Testis (tissue), 3 donors: Measurements from ENCODE around the gene CCL24. TPM values are rescaled to one million over a fixed set of nuclear protein-coding genes. Genes with fewer than 3 reads are reported as not detected.
"Not testable (repeated sequence)": the region's sequence is repeated elsewhere in the genome, so short reads cannot be mapped to it uniquely, and the experiment has no call there.

Experiments
- DNase-seq: peaks from one replicate; pipeline ENCODE4 v3.0.0-alpha.2; 2019
- H3K27ac ChIP-seq, 2 donors: fragments of 200-600 bp; sonication (generic); one replicate each; pipeline ENCODE4 v1.5.1; 2019
- H3K27me3 ChIP-seq: fragments of 200-600 bp; sonication (generic); one replicate; pipeline ENCODE4 v1.5.1; 2019
- H3K36me3 ChIP-seq: fragments of 200-600 bp; sonication (generic); one replicate; pipeline ENCODE4 v1.5.1; 2017; ENCODE audit warnings: low read depth; ENCODE audit errors: missing control alignments
- H3K4me1 ChIP-seq: fragments of 200-600 bp; sonication (generic); one replicate; pipeline ENCODE4 v1.5.1; 2019
- H3K4me3 ChIP-seq, 2 donors: fragments of 200-600 bp; sonication (generic); one replicate each; pipeline ENCODE4 v1.5.1; 2017 to 2019
- H3K9me3 ChIP-seq: fragments of 200-600 bp; sonication (generic); one replicate; pipeline ENCODE4 v1.5.1; 2017
- POLR2A ChIP-seq: fragments of 450-650 bp; IDR thresholded peaks from one replicate; pipeline ENCODE4 v1.6.1; 2017; ENCODE audit warnings: antibody characterized with exemption, mild to moderate bottlenecking, moderate library complexity
- WGBS, 2 donors: methylation state at CpG; one replicate each; pipeline ENCODE4 v1.1.5; 2018; 5-methylcytosine and 5-hydroxymethylcytosine counted together
- intact Hi-C: fragments of 100-400 bp; cut with DNase I; formaldehyde crosslinking; loops from one replicate; pipeline ENCODE4 v1.15.1; 2023; ENCODE audit warnings: low total_unique reads
- polyA plus RNA-seq: library from polyadenylated mRNA; stranded (reverse); fragments of 350-450 nt; fragmentation: Illumina TruSeq; extraction: RNeasy Lipid Tissue Mini Kit (QIAGEN cat#74804); gene quantifications from one replicate; pipeline ENCODE4 v1.2.3, GENCODE V29; 2014; ENCODE audit warnings: low read depth, low replicate concordance; ENCODE audit not compliant: insufficient read depth
- total RNA-seq, 2 donors: library from RNA; depleted of rRNA; stranded (reverse); fragments of >200 nt; gene quantifications; one replicate each; pipeline ENCODE4 v1.2.3, GENCODE V29; 2016
- TF ChIP-seq, protein P1 (sequence below), 3 experiments: fragments of 450-650 bp in 2 of 3; fragments of 200-600 bp in 1 of 3; sonication (generic) in 1 of 3; IDR thresholded peaks; one replicate each; pipeline ENCODE4 v1.5.1; 2016 to 2019; ENCODE audit warnings: antibody characterized with exemption in 3 of 3, mild to moderate bottlenecking in 2 of 3, moderate library complexity in 1 of 3

The CCL24 gene
- total and polyA plus RNA-seq, 3 donors from 2014 or later, result 1.1 TPM; not detected in 2

DNA sequence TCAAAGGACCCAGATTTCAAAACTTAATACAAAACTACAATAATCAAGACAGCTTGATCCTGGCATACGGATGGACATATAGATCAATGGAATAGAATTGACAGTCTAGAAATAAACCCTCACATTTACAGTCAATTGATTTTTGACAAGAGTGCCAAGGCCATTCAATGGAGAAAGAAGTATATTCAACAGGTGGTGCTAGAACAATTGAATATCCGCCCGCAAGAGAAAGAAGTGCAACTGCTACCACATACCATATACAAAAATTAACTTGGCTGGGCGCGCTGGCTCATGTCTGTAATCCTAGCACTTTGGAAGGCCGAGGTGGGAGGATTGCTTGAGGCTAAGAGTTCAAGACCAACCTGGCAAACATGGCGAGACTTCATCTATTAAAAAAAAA, 23.2 kb upstream of the CCL24 start:
- Histone ChIP-seq H3K36me3 (no peaks in the 10 kb centered on the region), H3K4me3 (no peak overlapping the region), H3K27ac (no peak overlapping the region), H3K4me1 (no peaks in the 10 kb centered on the region), H3K9me3 (no peaks in the 10 kb centered on the region), H3K27me3 (no peaks in the 10 kb centered on the region)
- 71 to 72% methylated on average over 7 of the region's 7 CpGs for WGBS, 2 donors
- DNase-seq, result no peak
- intact Hi-C loops, result no loop called here
- no peak for TF ChIP-seq POLR2A
- TF ChIP-seq, protein P1, sequence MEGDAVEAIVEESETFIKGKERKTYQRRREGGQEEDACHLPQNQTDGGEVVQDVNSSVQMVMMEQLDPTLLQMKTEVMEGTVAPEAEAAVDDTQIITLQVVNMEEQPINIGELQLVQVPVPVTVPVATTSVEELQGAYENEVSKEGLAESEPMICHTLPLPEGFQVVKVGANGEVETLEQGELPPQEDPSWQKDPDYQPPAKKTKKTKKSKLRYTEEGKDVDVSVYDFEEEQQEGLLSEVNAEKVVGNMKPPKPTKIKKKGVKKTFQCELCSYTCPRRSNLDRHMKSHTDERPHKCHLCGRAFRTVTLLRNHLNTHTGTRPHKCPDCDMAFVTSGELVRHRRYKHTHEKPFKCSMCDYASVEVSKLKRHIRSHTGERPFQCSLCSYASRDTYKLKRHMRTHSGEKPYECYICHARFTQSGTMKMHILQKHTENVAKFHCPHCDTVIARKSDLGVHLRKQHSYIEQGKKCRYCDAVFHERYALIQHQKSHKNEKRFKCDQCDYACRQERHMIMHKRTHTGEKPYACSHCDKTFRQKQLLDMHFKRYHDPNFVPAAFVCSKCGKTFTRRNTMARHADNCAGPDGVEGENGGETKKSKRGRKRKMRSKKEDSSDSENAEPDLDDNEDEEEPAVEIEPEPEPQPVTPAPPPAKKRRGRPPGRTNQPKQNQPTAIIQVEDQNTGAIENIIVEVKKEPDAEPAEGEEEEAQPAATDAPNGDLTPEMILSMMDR (IDR thresholded peaks at IDR 0.05), result no peak

DNA sequence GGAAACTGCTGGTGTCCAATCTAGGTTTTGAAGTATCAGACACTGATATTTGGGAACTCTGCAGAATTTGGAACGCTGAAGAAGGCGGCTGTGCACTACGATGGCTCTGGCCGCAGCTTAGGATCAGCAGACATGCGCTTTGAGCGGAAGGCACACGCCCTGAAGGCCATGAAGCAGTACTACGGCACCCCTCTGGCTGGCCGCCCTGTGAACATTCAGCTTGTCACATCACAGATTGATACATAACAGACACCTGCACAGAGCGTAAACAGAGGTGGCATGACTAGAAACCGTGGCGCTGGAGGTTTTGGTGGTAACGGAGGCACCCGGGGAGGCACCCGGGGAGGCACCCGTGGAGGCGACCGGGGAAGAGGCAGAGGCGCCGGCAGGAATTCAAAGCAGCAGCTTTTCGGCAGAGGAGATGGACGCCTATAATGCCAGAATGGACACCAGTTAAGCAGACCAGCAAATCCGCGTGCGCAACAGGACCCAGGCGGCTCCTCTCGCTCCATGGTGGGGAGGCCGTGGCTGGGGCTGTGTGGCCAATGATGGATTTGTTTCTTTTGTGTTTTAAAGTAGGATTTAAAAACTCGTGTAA, 22.2 kb upstream of the CCL24 start:
- Histone ChIP-seq H3K4me3 (peak overlapping the region in 1 of 2 donors; percentile 38), H3K9me3 (no peaks in the 10 kb centered on the region), H3K4me1 (no peaks in the 10 kb centered on the region), H3K27me3 (no peaks in the 10 kb centered on the region), H3K36me3 (no peaks in the 10 kb centered on the region), H3K27ac (no peak overlapping the region)
- WGBS, 2 donors, result 64 to 76% methylated on average over 29 of the region's 29 CpGs
- peak; percentile 18 for DNase-seq
- intact Hi-C loops, result no loop called here
- no peak for TF ChIP-seq POLR2A
- TF ChIP-seq, protein P1 (IDR thresholded peaks at IDR 0.05), result no peak

DNA sequence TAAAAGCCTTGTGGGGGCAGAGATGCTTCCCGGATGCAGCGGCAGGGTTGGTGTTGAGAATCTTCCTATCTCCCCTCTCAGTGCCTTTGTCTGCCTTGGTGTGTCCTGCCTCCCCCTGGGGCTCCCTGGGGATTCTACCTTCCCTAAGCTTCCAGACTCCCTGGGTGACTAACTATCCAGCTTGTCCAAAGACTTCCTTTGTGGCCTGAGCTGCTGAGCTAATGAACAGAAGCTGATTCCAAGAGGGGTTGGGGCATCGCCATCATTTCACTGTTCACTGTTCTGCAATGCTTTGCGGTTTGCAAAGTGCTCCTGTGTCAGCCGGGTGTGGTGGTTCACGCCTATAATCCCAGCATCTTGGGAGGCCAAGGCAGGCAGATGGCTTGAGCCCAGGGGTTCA, 20.1 kb upstream of the CCL24 start:
- H3K27ac ChIP-seq, H3K9me3 ChIP-seq, intact Hi-C loops, H3K4me1 ChIP-seq, H3K27me3 ChIP-seq, H3K4me3 ChIP-seq, DNase-seq, H3K36me3 ChIP-seq: not testable (repeated sequence)
- WGBS, 2 donors, result 90 to 91% methylated on average over 6 of the region's 6 CpGs

DNA sequence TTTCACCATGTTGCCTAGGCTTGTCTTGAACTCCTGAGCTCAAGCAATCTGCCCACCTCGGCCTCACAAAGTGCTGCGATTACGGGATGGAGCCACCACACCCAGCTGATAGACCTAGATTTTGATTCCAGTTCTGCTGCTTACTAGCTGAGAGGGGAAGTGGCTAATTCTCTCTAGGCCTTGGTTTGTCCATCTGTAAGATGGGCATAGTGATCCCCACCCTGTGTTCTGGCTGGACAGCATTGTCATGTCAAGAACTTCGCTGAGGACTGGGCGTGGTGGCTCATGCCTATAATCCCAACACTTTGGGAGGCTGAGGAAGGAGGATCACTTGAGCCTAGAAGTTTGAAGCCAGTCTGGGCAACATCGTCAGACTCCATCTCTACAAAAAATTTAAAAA, 17.4 kb upstream of the CCL24 start:
- 94 to 95% methylated on average over 4 to 6 of the region's 6 CpGs for WGBS, 2 donors
- Histone ChIP-seq H3K9me3 (no peaks in the 10 kb centered on the region), H3K27ac (no peak overlapping the region), H3K27me3 (no peaks in the 10 kb centered on the region), H3K4me3 (no peak overlapping the region), H3K4me1 (no peaks in the 10 kb centered on the region), H3K36me3 (no peaks in the 10 kb centered on the region)
- intact Hi-C loops, result no loop called here
- no peak for DNase-seq
- TF ChIP-seq, protein P1 (IDR thresholded peaks at IDR 0.05), result no peak
- TF ChIP-seq POLR2A, result no peak

DNA sequence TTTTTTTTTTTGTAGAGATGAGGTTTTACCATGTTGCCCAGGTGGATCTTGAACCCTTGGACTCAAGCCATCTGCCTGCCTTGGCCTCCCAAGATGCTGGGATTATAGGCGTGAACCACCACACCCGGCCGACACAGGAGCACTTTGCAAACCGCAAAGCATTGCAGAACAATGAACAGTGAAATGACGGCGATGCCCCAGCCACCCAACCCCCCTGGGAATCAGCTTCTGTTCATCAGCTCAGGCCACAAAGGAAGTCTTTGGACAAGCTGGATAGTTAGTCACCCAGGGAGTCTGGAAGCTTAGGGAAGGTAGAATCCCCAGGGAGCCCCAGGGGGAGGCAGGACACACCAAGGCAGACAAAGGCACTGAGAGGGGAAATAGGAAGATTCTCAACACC, 16.1 kb upstream of the CCL24 start:
- DNase-seq, H3K4me3 ChIP-seq, H3K27ac ChIP-seq, H3K9me3 ChIP-seq, intact Hi-C loops, H3K4me1 ChIP-seq, H3K27me3 ChIP-seq, H3K36me3 ChIP-seq: not testable (repeated sequence)
- 93% methylated on average over 6 of the region's 6 CpGs for WGBS, 2 donors

DNA sequence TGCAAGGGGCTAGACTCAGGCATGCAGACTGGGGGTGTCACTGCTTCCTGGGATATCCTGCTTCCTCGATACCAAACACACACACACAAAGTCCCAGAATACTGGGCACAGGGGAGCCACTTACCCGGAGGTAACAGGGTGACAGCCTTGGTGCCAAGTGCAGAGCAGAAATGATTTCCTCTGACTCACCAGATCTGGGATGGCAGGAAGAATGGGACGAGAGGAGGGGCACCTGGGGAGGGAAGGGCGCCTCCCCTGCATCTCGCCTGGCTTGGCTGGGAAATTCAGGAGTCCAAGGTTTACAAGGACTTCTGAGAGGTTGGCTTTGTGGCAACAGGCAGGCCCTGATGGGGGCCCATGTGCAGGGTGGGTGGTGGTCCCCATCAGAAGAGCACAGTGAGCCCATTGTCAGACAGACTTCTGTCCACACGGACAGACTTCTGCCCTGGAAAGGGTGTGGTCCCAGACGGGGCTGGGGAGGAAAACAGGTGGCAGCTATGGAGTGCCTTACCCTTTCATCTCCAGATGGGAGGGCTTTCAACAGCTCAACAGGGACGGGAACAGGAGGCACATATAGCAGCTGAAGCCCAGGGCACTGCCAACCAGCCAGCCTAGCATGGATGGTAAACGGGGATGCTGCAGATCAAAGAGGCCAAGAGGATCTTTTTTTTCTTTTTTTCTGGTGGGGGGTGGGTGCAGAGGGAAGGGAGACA, 9.7 kb upstream of the CCL24 start:
- TF ChIP-seq POLR2A, result no peak
- TF ChIP-seq, protein P1 (IDR thresholded peaks at IDR 0.05), result no peak
- WGBS, 2 donors, result 68 to 72% methylated on average over 8 to 9 of the region's 9 CpGs
- Histone ChIP-seq H3K27me3 (no peaks in the 10 kb centered on the region), H3K36me3 (no peaks in the 10 kb centered on the region), H3K9me3 (no peaks in the 10 kb centered on the region), H3K27ac (no peak overlapping the region), H3K4me3 (no peak overlapping the region), H3K4me1 (no peaks in the 10 kb centered on the region)
- no peak for DNase-seq
- intact Hi-C loops, result no loop called here
